ENCODE data around the gene BCAS4.

GRCh38 chr20:50826121-50826520 lies 31.3 kb downstream of the BCAS4 start:
- no peak for TF ChIP-seq CTCF (IDR thresholded peaks at IDR 0.05)
- TF ChIP-seq REST (IDR thresholded peaks at IDR 0.05; ENCODE audit: insufficient read depth in 1 of 2, low read depth in 2 of 2, low read length in 1 of 2) = no peak
- TF ChIP-seq SIN3A (IDR thresholded peaks at IDR 0.05; ENCODE audit: borderline replicate concordance, insufficient read depth, low read depth, low read length) = no peak

All from Panc1 (cell line).